ENCODE measurements around the gene ACP2.

GRCh38 chr11:47254386-47254785 is 5.8 kb upstream of the ACP2 start:
- TF ChIP-seq, protein P1, sequence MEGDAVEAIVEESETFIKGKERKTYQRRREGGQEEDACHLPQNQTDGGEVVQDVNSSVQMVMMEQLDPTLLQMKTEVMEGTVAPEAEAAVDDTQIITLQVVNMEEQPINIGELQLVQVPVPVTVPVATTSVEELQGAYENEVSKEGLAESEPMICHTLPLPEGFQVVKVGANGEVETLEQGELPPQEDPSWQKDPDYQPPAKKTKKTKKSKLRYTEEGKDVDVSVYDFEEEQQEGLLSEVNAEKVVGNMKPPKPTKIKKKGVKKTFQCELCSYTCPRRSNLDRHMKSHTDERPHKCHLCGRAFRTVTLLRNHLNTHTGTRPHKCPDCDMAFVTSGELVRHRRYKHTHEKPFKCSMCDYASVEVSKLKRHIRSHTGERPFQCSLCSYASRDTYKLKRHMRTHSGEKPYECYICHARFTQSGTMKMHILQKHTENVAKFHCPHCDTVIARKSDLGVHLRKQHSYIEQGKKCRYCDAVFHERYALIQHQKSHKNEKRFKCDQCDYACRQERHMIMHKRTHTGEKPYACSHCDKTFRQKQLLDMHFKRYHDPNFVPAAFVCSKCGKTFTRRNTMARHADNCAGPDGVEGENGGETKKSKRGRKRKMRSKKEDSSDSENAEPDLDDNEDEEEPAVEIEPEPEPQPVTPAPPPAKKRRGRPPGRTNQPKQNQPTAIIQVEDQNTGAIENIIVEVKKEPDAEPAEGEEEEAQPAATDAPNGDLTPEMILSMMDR (IDR thresholded peaks at IDR 0.05) = no peak
- TF ChIP-seq POLR2A (IDR thresholded peaks at IDR 0.05) (peak in 1 of 2 donors; percentile 8), POLR2AphosphoS5 (IDR thresholded peaks at IDR 0.05; ENCODE audit: insufficient read depth in 1 of 2, low read depth in 1 of 2) (no peak)
